Natural killer cell treated with Interleukin-12 subunit alpha and Interleukin-12 subunit beta and Interleukin-15 and Interleukin-18, amount 100 ng/mL, for 72 hours (primary cell): ENCODE measurements around the gene LCMT2. TPM values are rescaled to one million over a fixed set of nuclear protein-coding genes. Genes with fewer than 3 reads are reported as not detected.

ENCODE experiments used
- ATAC-seq, 2 donors: fragments of 150-1000 bp; cut with Tn5 transposase in 1 of 2; sonication (Bioruptor Pico), chemical (Tn5 transposase) in 1 of 2; 2 replicates each; pipeline ENCODE4 v1.10.0; 2021
- DNase-seq: peaks from one replicate; pipeline ENCODE4 v3.0.0; 2022; ENCODE audit warnings: low spot score
- H3K27ac Mint-ChIP-seq, 2 donors: 1 replicate in 1 of 2; 2 replicates in 1 of 2; pipeline ENCODE4 v1.8.0; 2022; ENCODE audit warnings: mixed read lengths in 2 of 2, mild to moderate bottlenecking in 1 of 2, moderate library complexity in 1 of 2
- H3K27me3 Mint-ChIP-seq, 2 donors: 1 replicate in 1 of 2; 2 replicates in 1 of 2; pipeline ENCODE4 v1.8.0; 2022; ENCODE audit warnings: mixed read lengths in 2 of 2
- H3K36me3 Mint-ChIP-seq: one replicate; pipeline ENCODE4 v1.8.0; 2022; ENCODE audit warnings: mixed read lengths
- H3K4me1 Mint-ChIP-seq, 2 donors: 1 replicate in 1 of 2; 2 replicates in 1 of 2; pipeline ENCODE4 v1.8.0; 2022; ENCODE audit warnings: low read depth in 2 of 2, mixed read lengths in 2 of 2, mild to moderate bottlenecking in 1 of 2
- H3K4me3 Mint-ChIP-seq: one replicate; pipeline ENCODE4 v1.8.0; 2022; ENCODE audit warnings: mixed read lengths
- H3K9me3 Mint-ChIP-seq: 2 replicates; pipeline ENCODE4 v1.8.0; 2022; ENCODE audit warnings: mixed read lengths
- total RNA-seq, 2 donors: library from RNA; stranded (reverse); gene quantifications; one replicate each; pipeline ENCODE4 v1.2.3, GENCODE V29; 2022

Gene LCMT2
- total RNA-seq = 10 to 100 TPM; 11.8 to 12.6 TPM

- Mint-ChIP-seq H3K27ac (peak within 1 kb of the TSS; percentile 95 to 96), H3K4me1 (peaks cover 29 to 34% of the 10 kb centered on the region in 2 donors), H3K4me3 (peak within 1 kb of the TSS; percentile 90), H3K36me3 (peaks cover 11% of the 10 kb centered on the region), H3K9me3 (no peaks in the 10 kb centered on the region), H3K27me3 (no peaks in the 10 kb centered on the region)
- peak; percentile 92 to 94 for ATAC-seq
- peak; percentile 93 for DNase-seq
Measured at GRCh38 chr15:43329960-43330779, at the start of gene LCMT2. LCMT2 (minus strand) TSS chr15:43330573; CDS start chr15:43330489, 84 bp downstream.

GRCh38 chr15:43378601-43379000 lies 48.2 kb upstream of the LCMT2 start:
- H3K27ac Mint-ChIP-seq = no peak overlapping the region
- H3K36me3 Mint-ChIP-seq = peaks cover 25% of the 10 kb centered on the region
- H3K4me3 Mint-ChIP-seq = no peak overlapping the region
- no peaks in the 10 kb centered on the region for H3K9me3 Mint-ChIP-seq
- peaks cover 0 to 3% of the 10 kb centered on the region in 2 donors for H3K4me1 Mint-ChIP-seq
- H3K27me3 Mint-ChIP-seq = no peaks in the 10 kb centered on the region
- no peak for ATAC-seq
- no peak for DNase-seq

- no peak for DNase-seq
- no peaks in the 10 kb centered on the region for H3K9me3 Mint-ChIP-seq
- H3K27ac Mint-ChIP-seq = no peak overlapping the region
- H3K27me3 Mint-ChIP-seq = no peaks in the 10 kb centered on the region
- H3K4me3 Mint-ChIP-seq = no peak overlapping the region
- H3K36me3 Mint-ChIP-seq = peaks cover 20% of the 10 kb centered on the region
- ATAC-seq = peak; percentile 55 to 69
- H3K4me1 Mint-ChIP-seq = peaks cover 16 to 17% of the 10 kb centered on the region in 2 donors
Measured at GRCh38 chr15:43376017-43376705, 45.8 kb upstream of the LCMT2 start.

- Mint-ChIP-seq H3K36me3 (peaks cover 33% of the 10 kb centered on the region), H3K4me3 (peak within 1 kb of the TSS; percentile 93), H3K4me1 (peaks cover 44 to 53% of the 10 kb centered on the region in 2 donors), H3K27ac (peak within 1 kb of the TSS; percentile 81 to 91), H3K9me3 (no peaks in the 10 kb centered on the region), H3K27me3 (no peaks in the 10 kb centered on the region)
- DNase-seq (peak; percentile 90), ATAC-seq (peak; percentile 95 to 96)
Measured at GRCh38 chr15:43370975-43371974, 40.9 kb upstream of the LCMT2 start, which contains the start of the genes TUBGCP4 and ZSCAN29. TUBGCP4 (plus strand) TSS chr15:43371101; CDS start chr15:43371355, 254 bp downstream. ZSCAN29 (minus strand) TSS chr15:43371043; CDS start chr15:43369913, 1,130 bp downstream.

GRCh38 chr15:43370310-43370974 lies 40.1 kb upstream of the LCMT2 start:
- Mint-ChIP-seq H3K4me1 (peaks cover 46 to 54% of the 10 kb centered on the region in 2 donors), H3K27ac (peak overlapping the region; percentile 81 to 91), H3K36me3 (peaks cover 38% of the 10 kb centered on the region), H3K27me3 (no peaks in the 10 kb centered on the region), H3K4me3 (peak overlapping the region; percentile 93), H3K9me3 (no peaks in the 10 kb centered on the region)
- peak; percentile 75 to 80 for ATAC-seq
- peak; percentile 60 for DNase-seq

- H3K4me3 Mint-ChIP-seq = no peak overlapping the region
- DNase-seq (no peak), ATAC-seq (no peak)
- peaks cover 69% of the 10 kb centered on the region for H3K36me3 Mint-ChIP-seq
- H3K27me3 Mint-ChIP-seq = no peaks in the 10 kb centered on the region
- no peak overlapping the region for H3K27ac Mint-ChIP-seq
- H3K4me1 Mint-ChIP-seq = peaks cover 10 to 17% of the 10 kb centered on the region in 2 donors
- H3K9me3 Mint-ChIP-seq = peaks cover 15% of the 10 kb centered on the region
Measured at GRCh38 chr15:43361313-43361903, 31.0 kb upstream of the LCMT2 start.

- DNase-seq = no peak
- no peak overlapping the region for H3K4me3 Mint-ChIP-seq
- peaks cover 15% of the 10 kb centered on the region for H3K9me3 Mint-ChIP-seq
- no peaks in the 10 kb centered on the region for H3K27me3 Mint-ChIP-seq
- no peak overlapping the region for H3K27ac Mint-ChIP-seq
- no peak for ATAC-seq
- H3K4me1 Mint-ChIP-seq = peaks cover 7 to 12% of the 10 kb centered on the region in 2 donors
- peaks cover 63% of the 10 kb centered on the region for H3K36me3 Mint-ChIP-seq
Measured at GRCh38 chr15:43360821-43361220, 30.4 kb upstream of the LCMT2 start.

- Mint-ChIP-seq H3K9me3 (no peaks in the 10 kb centered on the region), H3K4me1 (no peaks in the 10 kb centered on the region), H3K4me3 (no peak overlapping the region), H3K27ac (no peak overlapping the region), H3K36me3 (no peaks in the 10 kb centered on the region), H3K27me3 (no peaks in the 10 kb centered on the region)
- no peak for DNase-seq
- no peak for ATAC-seq
Measured at GRCh38 chr15:43352693-43353382, 22.5 kb upstream of the LCMT2 start.

- ATAC-seq = no peak
- no peaks in the 10 kb centered on the region for H3K9me3 Mint-ChIP-seq
- no peak for DNase-seq
- H3K27me3 Mint-ChIP-seq = no peaks in the 10 kb centered on the region
- no peaks in the 10 kb centered on the region for H3K36me3 Mint-ChIP-seq
- H3K4me3 Mint-ChIP-seq = no peak overlapping the region
- H3K4me1 Mint-ChIP-seq = no peaks in the 10 kb centered on the region
- no peak overlapping the region for H3K27ac Mint-ChIP-seq
Measured at GRCh38 chr15:43347114-43347513, 16.7 kb upstream of the LCMT2 start.

- no peaks in the 10 kb centered on the region for H3K4me1 Mint-ChIP-seq
- DNase-seq (no peak), ATAC-seq (no peak)
Measured at GRCh38 chr15:43346305-43346704, 15.9 kb upstream of the LCMT2 start.

GRCh38 chr15:43330780-43331087 lies 361 bp upstream of the LCMT2 start:
- ATAC-seq = peak; percentile 18 to 48
- H3K27me3 Mint-ChIP-seq = no peaks in the 10 kb centered on the region
- peak overlapping the region; percentile 95 to 96 for H3K27ac Mint-ChIP-seq
- peaks cover 27 to 29% of the 10 kb centered on the region in 2 donors for H3K4me1 Mint-ChIP-seq
- peaks cover 15% of the 10 kb centered on the region for H3K36me3 Mint-ChIP-seq
- no peak for DNase-seq
- H3K4me3 Mint-ChIP-seq = peak overlapping the region; percentile 90
- no peaks in the 10 kb centered on the region for H3K9me3 Mint-ChIP-seq

More at GRCh38 chr15:43346305-43346704, 15.9 kb upstream of the LCMT2 start:
- no peaks in the 10 kb centered on the region for H3K36me3 Mint-ChIP-seq
- no peaks in the 10 kb centered on the region for H3K27me3 Mint-ChIP-seq
- no peak overlapping the region for H3K27ac Mint-ChIP-seq
- no peaks in the 10 kb centered on the region for H3K9me3 Mint-ChIP-seq
- no peak overlapping the region for H3K4me3 Mint-ChIP-seq
